Measurements from ENCODE around the gene DENND4A.
"Not testable (repeated sequence)": the region's sequence is repeated elsewhere in the genome, so short reads cannot be mapped to it uniquely, and the experiment has no call there.

DENND4A gene

DNA sequence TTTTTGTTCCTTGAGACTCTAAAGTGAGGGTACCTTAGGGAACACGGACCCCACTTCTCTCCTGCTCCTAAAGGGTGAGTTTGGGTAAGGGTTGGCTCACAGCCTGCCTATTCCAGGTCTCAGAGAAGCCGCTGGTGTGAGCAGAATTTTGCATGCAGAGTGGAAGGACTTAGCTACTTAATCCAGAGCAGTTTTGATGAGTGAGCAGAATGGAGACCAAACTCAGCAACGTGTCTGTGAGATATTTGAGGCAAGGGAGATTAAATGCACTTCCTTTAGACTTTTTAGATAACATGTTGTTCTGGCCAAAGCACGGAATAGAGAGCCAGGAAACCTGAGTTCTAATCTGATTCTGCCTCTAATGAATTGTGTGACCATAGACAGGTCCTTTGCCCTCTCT lies 165.2 kb downstream of the DENND4A start:
- no peak for DNase-seq

DNA sequence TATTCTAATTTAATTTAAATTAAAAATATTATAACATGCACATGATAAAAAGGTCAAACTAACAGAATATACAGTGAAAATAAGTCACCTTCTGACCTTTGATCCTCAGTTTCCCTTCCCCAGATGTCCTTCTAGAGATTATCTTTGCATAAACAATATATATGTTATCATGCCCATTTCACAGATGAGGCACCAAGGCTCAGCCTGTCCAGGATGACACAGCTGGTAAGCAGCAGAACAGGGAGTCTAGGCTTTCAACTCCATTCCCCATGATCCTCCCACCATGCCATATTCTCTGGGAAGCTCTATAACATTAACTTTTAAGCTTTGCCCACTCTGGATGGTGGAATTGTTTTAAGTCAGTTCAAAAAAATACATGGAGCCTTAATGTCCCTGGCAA lies 169.0 kb downstream of the DENND4A start:
- no peak for DNase-seq

DNA sequence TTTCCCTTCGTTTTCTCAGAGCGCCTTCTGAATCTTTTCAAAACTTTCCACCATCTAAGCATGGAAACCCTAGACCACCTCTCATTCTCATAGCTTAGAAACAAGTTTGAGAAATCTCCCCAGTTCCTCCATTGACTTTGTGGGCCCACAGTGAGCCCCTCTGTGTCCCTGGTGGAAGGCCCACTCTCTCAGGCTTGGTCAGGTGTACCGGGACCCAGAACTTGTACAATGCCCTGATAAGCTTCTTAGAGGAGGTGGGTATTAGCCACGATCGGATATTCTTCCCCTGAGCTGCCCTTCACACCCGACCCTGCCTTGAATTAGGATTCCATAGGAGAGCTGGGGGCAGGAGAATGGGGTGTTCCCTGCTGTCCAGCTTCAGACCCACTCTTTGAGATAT lies 170.5 kb downstream of the DENND4A start, which contains the start of gene SLC24A1:
TSS of gene SLC24A1 (plus strand) at position 301 of the 400 bp plus-strand sequence. CDS start 2,143 bp downstream, outside the sequence.
- DNase-seq: no peak

DNA sequence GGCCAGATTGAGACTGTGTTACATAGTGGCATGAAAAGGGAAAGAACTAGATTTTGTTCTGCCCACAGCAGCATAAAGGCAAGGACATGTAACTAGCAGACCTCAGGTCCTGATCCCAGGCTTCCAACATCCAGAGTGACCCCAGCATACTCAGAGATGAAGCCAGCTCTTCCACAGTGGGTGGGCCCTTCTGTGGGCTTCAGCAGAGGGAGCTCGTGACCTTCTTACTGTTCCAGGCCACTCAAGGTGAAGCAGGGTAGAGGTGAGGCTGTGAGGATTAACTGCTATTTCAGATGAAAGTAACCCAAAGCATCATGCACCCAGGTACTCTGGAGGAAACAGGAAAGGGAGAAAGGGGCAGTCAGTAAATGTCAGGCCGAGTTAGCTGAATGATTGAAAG lies 171.3 kb downstream of the DENND4A start:
- DNase-seq: no peak

DNA sequence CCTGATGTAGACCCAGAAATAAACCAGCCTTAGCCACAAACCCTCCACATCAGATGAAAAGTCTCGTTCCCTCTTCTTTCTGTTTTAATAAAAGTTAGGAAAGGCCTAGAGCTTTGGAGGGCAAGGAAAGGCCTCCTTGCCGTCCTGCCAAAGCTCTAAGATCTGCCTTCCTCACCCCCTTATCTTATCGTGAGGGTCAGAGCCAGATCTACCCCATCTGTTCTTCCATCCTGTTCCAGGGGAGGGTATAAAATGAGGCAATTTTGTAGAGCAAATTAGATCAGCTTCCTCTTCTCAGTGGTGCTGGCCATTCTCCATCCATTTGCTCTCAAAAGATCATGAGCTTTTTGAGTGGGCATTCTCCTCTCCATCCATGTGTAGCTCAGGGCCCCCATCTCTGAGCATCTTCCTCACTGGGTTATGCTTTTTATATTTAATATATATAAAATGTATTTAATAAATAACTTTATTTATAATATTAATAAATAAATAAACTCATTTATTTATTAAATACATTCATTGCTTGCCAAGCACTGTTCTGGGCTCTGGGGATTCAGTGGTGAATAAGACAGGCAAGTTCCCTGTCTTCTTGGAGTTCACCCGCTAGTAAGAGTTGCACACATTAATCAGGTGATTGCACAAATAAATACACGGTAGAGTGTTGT lies 172.3 kb downstream of the DENND4A start:
- DNase-seq: no peak

DNA sequence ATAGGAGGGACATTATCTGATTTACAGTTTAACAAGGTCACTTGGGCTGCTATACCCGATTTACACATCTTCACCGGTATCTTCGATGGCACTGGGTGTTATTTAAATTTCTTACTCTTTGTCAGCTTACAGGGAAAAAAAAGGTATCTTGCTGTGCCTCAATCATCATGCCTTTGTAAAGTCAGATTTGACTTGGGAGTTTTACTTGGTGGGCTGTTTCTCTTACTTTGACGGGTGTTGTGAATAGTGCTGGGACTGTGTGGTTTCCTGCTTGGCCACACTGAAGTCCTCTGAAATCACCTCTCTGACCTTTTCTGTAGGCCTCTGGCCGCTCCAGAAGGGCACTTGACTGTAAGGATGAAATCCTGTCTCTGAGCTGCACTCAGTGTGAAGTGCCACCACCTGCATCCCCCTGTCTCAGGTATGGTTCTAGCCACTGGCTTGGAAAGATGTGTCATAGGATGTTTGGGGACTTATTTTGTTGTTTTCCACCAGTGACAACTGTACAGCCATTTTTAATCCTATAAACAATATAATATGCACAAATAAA lies 173.5 kb downstream of the DENND4A start:
- DNase-seq: no peak

DNA sequence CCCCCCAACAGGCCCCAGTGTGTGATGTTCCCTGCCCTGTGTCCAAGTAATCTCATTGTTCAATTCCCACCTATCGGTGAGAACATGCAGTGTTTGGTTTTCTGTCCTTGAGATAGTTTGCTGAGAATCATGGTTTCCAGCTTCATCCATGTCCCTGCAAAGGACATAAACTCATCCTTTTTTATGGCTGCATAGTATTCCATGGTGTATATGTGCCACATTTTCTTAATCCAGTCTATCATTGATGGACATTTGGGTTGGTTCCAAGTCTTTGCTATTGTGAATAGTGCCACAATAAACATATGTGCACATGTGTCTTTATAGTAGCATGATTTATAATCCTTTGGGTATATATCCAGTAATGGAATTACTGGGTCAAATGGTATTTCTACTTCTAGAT lies 176.2 kb downstream of the DENND4A start:
- DNase-seq: not testable (repeated sequence)

DNA sequence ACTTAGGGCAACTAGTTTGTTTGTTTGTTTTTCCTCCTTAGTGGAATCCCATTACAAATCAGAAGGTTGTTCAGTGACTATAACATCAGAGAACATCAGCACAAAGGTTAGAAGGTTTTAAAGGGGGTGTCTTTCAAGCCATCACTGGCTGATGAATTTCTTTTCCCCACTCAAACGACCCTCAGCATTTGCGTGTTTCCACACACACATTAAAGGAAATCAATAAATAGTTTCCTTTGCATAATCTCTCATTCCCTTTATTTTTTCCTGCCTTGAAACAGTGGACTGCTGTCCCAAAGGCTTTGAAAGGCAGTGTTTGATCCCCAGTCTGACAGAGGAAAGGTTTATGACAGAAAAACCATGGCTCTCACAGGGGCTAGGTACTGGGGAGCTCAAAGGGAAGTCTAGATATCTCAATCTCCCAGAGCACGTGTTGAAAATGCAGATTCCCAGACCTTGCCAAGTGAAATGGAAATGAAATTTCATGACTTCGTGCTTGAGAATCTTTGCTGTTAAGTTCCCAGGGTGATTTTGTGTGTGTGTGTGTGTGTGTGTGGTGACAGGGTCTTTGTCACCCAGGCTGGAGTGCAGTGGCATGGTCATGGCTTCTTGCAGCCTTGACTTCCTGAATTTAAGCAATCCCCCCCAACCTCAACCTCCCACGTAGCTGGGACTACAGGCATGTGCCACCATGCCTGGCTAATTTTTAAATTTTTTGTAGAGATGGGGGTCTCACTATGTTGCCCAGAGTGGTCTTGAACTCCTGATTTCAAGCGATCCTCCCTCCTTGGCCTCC lies 178.9 kb downstream of the DENND4A start:
- DNase-seq: no peak

DNA sequence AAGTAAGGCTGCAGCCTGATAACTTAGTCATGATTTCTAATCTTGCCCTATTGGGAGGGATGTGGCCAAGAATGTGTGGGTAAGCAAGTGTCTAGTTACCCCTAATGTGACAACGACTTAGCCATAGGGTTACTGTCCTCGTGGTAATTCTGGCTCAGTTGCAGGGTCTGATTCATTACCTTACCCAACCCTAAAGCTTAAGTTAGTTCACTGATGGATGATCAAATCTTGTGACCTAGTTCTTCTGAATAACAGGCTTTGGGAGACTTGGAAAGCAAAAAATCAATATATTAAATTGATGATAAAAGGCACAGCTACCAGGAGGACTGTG lies 179.5 kb downstream of the DENND4A start:
- DNase-seq: no peak

DNA sequence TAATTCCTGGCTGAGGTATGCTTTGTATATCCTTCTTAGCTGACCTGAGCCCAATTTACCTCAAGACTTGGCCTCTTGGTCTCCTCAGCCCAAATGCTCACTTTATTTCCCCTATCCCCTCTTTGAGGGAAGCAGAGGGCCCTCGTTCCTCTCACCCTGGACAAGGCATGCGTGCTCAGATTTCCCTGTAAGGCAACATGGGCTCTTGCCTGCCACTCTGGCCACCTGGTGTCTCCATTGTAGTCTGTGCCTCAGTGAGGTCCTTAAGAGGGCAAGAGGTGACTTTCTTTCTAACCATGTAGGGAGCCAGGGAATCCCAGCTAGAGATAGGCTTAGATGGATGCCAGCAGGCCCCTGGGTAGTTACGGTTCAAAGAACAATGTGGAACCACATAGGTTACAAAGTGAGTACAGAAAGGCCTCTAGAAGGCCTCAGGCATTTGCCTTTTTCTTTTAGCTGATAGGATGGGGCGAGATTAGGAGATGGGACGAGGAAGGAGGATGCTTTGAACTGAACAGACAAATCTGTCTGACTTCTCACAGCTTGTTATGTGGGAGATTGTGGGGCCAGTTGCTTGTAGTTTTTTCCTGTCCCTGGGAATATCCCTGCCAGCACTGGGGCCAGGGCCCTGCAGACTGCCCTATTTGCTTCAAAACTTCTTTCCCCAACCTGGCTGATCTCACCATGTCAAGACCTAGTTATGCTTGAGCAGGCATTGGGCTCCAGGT lies 180.0 kb downstream of the DENND4A start:
- DNase-seq: no peak

DNA sequence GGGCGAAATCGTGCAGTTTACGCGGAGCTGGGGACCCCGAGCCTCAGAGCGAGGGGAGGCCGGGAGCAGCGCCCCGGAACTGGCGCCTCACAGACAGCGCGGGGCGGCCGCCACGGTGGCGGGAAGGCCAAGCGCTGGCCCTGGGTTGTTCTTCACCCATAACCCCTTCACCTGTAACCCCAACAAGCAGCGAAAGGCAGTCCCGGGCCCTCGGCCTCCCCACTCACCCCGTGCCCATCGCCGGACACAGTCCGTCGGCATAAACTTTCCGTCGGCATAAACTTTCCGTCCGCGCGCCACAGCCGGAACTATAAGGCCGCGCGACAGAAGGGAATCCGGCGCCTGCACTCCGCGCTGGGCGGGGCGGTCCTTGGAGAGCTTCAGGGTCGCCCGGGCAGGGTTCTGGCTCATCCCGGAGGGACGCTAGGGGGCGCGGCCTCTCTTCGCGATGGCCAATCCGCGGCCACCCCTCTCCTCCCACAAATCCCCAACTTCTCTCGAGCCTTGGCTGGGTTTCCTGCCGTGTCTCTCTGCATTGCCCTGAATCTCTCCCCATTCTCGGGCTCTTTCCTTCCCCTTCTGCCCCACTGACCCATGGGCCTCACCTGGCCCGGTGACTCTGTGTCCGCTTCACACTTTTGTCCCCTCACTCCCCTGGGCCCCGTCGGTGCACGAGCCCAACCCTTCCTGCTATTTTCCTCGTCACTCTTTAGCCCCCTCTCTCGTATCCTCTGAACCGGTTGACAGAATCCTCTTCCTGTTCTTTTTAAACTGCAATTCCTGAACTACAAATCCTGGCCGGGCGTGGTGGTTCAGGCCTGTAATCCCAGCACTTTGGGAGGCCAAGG lies 181.0 kb downstream of the DENND4A start, which contains the start of gene INTS14:
TSS of gene INTS14 (minus strand) at position 261 of the 848 bp plus-strand sequence. CDS start 3,751 bp downstream, outside the sequence.
- DNase-seq: peak; percentile 96

Data from fibroblast of upper back skin (primary cell).